Liver (tissue), 9 donors: Measurements from ENCODE around the gene LRRC26. TPM values are rescaled to one million over a fixed set of nuclear protein-coding genes. Genes with fewer than 3 reads are reported as not detected.

Experiments used
- DNase-seq: peaks from one replicate; pipeline ENCODE4 v3.0.0-alpha.2; 2017; ENCODE audit warnings: low spot score
- H3K27ac ChIP-seq, 2 donors: one replicate each; pipeline ENCODE4 v1.7.0; 2013; ENCODE audit warnings: inconsistent platforms in 2 of 2, low read length in 2 of 2, control low read depth in 1 of 2, low read depth in 1 of 2, mild to moderate bottlenecking in 1 of 2
- H3K27me3 ChIP-seq, 4 donors: one replicate each; pipeline versions ENCODE4 v1.6.1 to v1.7.0; 2013; ENCODE audit warnings: low read length in 3 of 4, inconsistent platforms in 1 of 4, mild to moderate bottlenecking in 1 of 4, moderate library complexity in 1 of 4; ENCODE audit not compliant: control insufficient read depth in 4 of 4, insufficient read depth in 4 of 4
- H3K36me3 ChIP-seq, 4 donors: one replicate each; pipeline versions ENCODE4 v1.6.1 to v1.7.0; 2013; ENCODE audit warnings: low read length in 3 of 4, mild to moderate bottlenecking in 3 of 4, low read depth in 1 of 4, moderate library complexity in 1 of 4; ENCODE audit not compliant: control insufficient read depth in 4 of 4, insufficient read depth in 3 of 4
- H3K4me1 ChIP-seq, 4 donors: one replicate each; pipeline versions ENCODE4 v1.6.1 to v1.7.0; 2013; ENCODE audit warnings: low read length in 3 of 4, mild to moderate bottlenecking in 3 of 4, moderate library complexity in 1 of 4; ENCODE audit not compliant: control insufficient read depth in 4 of 4, insufficient read depth in 4 of 4
- H3K4me3 ChIP-seq, 3 donors: one replicate each; pipeline versions ENCODE4 v1.6.1 to v1.7.0; 2013; ENCODE audit warnings: low read length in 3 of 3, control low read depth in 1 of 3, low read depth in 1 of 3, mild to moderate bottlenecking in 1 of 3
- H3K9ac ChIP-seq, 2 donors: one replicate each; pipeline ENCODE4 v1.7.0; 2013; ENCODE audit warnings: low read length in 2 of 2, mild to moderate bottlenecking in 2 of 2, moderate library complexity in 2 of 2, control low read depth in 1 of 2, low read depth in 1 of 2
- H3K9me3 ChIP-seq, 4 donors: one replicate each; pipeline versions ENCODE4 v1.6.1 to v1.7.0; 2013; ENCODE audit warnings: low read length in 3 of 4; ENCODE audit not compliant: control insufficient read depth in 4 of 4
- EGR1 ChIP-seq, 2 donors: IDR thresholded peaks; 2 replicates each; pipeline ENCODE4 v1.6.1; 2016 to 2018; ENCODE audit warnings: antibody characterized with exemption in 2 of 2, low read depth in 2 of 2
- FOXA1 ChIP-seq: IDR thresholded peaks from 2 replicates; pipeline ENCODE4 v1.6.1; 2016; ENCODE audit warnings: antibody characterized with exemption
- FOXA2 ChIP-seq: IDR thresholded peaks from 2 replicates; pipeline ENCODE4 v1.6.1; 2016; ENCODE audit warnings: antibody characterized with exemption
- GABPA ChIP-seq, 2 donors: IDR thresholded peaks in 1 of 2; conservative IDR thresholded peaks in 1 of 2; 2 replicates each; pipeline ENCODE4 v1.6.1; 2016; ENCODE audit warnings: antibody characterized with exemption in 2 of 2, mild to moderate bottlenecking in 1 of 2, moderate library complexity in 1 of 2
- HNF4A ChIP-seq, 2 donors: conservative IDR thresholded peaks; 2 replicates each; pipeline ENCODE4 v1.6.1; 2016; ENCODE audit warnings: antibody characterized with exemption in 2 of 2, mild to moderate bottlenecking in 2 of 2
- HNF4G ChIP-seq: IDR thresholded peaks from 2 replicates; pipeline ENCODE4 v1.6.1; 2016; ENCODE audit warnings: antibody characterized with exemption
- JUND ChIP-seq, 2 donors: IDR thresholded peaks; 2 replicates each; pipeline ENCODE4 v1.6.1; 2016; ENCODE audit warnings: antibody characterized with exemption in 2 of 2
- NR2F2 ChIP-seq: IDR thresholded peaks from 2 replicates; pipeline ENCODE4 v1.6.1; 2016; ENCODE audit warnings: antibody characterized with exemption
- RAD21 ChIP-seq, 2 donors: IDR thresholded peaks; 2 replicates each; pipeline ENCODE4 v1.6.1; 2016; ENCODE audit warnings: antibody characterized with exemption in 2 of 2, mild to moderate bottlenecking in 2 of 2
- RXRA ChIP-seq, 2 donors: IDR thresholded peaks; 2 replicates each; pipeline ENCODE4 v1.6.1; 2017 to 2018; ENCODE audit warnings: antibody characterized with exemption in 2 of 2, mild to moderate bottlenecking in 1 of 2
- SP1 ChIP-seq: IDR thresholded peaks from 2 replicates; pipeline ENCODE4 v1.6.1; 2018; ENCODE audit warnings: antibody characterized with exemption, mild to moderate bottlenecking
- TAF1 ChIP-seq: conservative IDR thresholded peaks from 2 replicates; pipeline ENCODE4 v1.6.1; 2016; ENCODE audit warnings: antibody characterized with exemption, mild to moderate bottlenecking
- YY1 ChIP-seq: IDR thresholded peaks from 2 replicates; pipeline ENCODE4 v1.6.1; 2016; ENCODE audit warnings: antibody characterized with exemption, mild to moderate bottlenecking
- WGBS: extraction: QIAGEN DNeasy Blood & Tissue Kit; methylation state at CpG from one replicate; pipeline ENCODE4 v1.1.7; 2013; 5-methylcytosine and 5-hydroxymethylcytosine counted together
- polyA plus RNA-seq, 2 donors: library from polyadenylated mRNA; stranded (reverse) in 1 of 2; unstranded in 1 of 2; fragments of 200-250 nt in 1 of 2; fragments of >200 nt in 1 of 2; fragmentation: Nextera tagmentation in 1 of 2; extraction: Ambion mirVana in 1 of 2; gene quantifications; one replicate each; pipeline versions ENCODE4 v1.2.1 to v1.2.3, GENCODE V29; 2013 to 2015
- total RNA-seq, 2 donors: library from RNA; depleted of rRNA; stranded (reverse); fragments of >200 nt; gene quantifications; one replicate each; pipeline ENCODE4 v1.2.3, GENCODE V29; 2014
- TF ChIP-seq, protein P1 (sequence below): IDR thresholded peaks from 2 replicates; pipeline ENCODE4 v1.6.1; 2016; ENCODE audit warnings: antibody characterized with exemption, mild to moderate bottlenecking
- TF ChIP-seq, protein P2 (sequence below): IDR thresholded peaks from 2 replicates; pipeline ENCODE4 v1.6.1; 2016; ENCODE audit warnings: antibody characterized with exemption
- TF ChIP-seq, protein P3 (sequence below): IDR thresholded peaks from 2 replicates; pipeline ENCODE4 v1.6.1; 2016; ENCODE audit warnings: antibody characterized with exemption
- TF ChIP-seq, protein P4 (sequence below): IDR thresholded peaks from 2 replicates; pipeline ENCODE4 v1.6.1; 2016; ENCODE audit warnings: antibody characterized with exemption
- TF ChIP-seq, protein P5 (sequence below): fragments of 150-350 bp; IDR thresholded peaks from 2 replicates; pipeline ENCODE4 v1.5.1; 2017; ENCODE audit warnings: improper control_type of control experiment, low read depth, low read length; ENCODE audit not compliant: missing input control
- donor health status: healthy.
- donor health status: healthy.
- donor health status: healthy.
- donor health status: healthy.
- donor health status: healthy.

Gene LRRC26
- total and polyA plus RNA-seq, 4 donors: 0.09 to 0.17 TPM; not detected in 2

DNA sequence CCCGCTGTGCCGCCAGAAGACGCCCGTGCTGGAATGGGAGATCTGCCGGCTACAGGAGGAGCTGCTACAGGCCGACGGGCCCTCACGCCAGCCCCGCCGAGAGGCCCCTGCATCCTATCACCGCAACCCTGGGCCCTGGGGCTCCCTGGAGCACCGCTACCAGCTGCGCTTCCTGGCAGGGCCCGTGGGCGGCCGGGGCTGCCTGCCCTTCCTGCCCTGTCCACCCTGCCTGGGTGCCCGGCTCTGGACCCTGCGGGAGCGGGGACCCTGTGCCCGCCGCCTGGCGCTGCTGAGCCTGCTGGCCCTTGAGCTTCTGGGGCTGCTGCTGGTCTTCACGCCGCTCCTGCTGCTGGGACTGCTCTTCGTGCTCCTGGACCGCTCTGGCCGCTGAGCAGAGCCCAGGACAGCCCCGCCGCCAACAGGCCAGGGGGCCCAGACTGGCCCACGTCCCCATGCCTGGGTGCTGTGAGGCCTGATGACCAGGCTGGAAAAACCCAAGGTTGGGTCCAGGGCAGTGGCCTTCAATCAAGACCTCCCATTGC is 48.4 kb upstream of the LRRC26 start:
- no peak overlapping the region for H3K4me3 ChIP-seq
- no peaks in the 10 kb centered on the region for H3K27me3 ChIP-seq
- no peak overlapping the region for H3K27ac ChIP-seq
- peaks cover 6 to 24% (median 13%) of the 10 kb centered on the region in 4 donors for H3K4me1 ChIP-seq
- H3K36me3 ChIP-seq: peaks cover 0 to 5% (median under 1%) of the 10 kb centered on the region in 4 donors
- WGBS: 90% methylated on average over 30 of the region's 30 CpGs
- TF ChIP-seq NR2F2 (no peak), TAF1 (no peak), HNF4A (conservative IDR thresholded peaks at IDR 0.05) (no peak), FOXA2 (no peak), YY1 (no peak), GABPA (IDR thresholded peaks at IDR 0.05 in 1 of 2, conservative IDR thresholded peaks at IDR 0.05 in 1 of 2) (no peak), FOXA1 (no peak), SP1 (no peak), EGR1 (IDR thresholded peaks at IDR 0.05; ENCODE audit: low read depth in 2 of 2) (no peak), HNF4G (no peak), JUND (IDR thresholded peaks at IDR 0.05) (no peak), RAD21 (IDR thresholded peaks at IDR 0.05) (no peak), RXRA (IDR thresholded peaks at IDR 0.05) (no peak)
- TF ChIP-seq, protein P1, sequence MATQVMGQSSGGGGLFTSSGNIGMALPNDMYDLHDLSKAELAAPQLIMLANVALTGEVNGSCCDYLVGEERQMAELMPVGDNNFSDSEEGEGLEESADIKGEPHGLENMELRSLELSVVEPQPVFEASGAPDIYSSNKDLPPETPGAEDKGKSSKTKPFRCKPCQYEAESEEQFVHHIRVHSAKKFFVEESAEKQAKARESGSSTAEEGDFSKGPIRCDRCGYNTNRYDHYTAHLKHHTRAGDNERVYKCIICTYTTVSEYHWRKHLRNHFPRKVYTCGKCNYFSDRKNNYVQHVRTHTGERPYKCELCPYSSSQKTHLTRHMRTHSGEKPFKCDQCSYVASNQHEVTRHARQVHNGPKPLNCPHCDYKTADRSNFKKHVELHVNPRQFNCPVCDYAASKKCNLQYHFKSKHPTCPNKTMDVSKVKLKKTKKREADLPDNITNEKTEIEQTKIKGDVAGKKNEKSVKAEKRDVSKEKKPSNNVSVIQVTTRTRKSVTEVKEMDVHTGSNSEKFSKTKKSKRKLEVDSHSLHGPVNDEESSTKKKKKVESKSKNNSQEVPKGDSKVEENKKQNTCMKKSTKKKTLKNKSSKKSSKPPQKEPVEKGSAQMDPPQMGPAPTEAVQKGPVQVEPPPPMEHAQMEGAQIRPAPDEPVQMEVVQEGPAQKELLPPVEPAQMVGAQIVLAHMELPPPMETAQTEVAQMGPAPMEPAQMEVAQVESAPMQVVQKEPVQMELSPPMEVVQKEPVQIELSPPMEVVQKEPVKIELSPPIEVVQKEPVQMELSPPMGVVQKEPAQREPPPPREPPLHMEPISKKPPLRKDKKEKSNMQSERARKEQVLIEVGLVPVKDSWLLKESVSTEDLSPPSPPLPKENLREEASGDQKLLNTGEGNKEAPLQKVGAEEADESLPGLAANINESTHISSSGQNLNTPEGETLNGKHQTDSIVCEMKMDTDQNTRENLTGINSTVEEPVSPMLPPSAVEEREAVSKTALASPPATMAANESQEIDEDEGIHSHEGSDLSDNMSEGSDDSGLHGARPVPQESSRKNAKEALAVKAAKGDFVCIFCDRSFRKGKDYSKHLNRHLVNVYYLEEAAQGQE: no peak
- TF ChIP-seq, protein P2, sequence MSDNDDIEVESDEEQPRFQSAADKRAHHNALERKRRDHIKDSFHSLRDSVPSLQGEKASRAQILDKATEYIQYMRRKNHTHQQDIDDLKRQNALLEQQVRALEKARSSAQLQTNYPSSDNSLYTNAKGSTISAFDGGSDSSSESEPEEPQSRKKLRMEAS: no peak
- TF ChIP-seq, protein P3, sequence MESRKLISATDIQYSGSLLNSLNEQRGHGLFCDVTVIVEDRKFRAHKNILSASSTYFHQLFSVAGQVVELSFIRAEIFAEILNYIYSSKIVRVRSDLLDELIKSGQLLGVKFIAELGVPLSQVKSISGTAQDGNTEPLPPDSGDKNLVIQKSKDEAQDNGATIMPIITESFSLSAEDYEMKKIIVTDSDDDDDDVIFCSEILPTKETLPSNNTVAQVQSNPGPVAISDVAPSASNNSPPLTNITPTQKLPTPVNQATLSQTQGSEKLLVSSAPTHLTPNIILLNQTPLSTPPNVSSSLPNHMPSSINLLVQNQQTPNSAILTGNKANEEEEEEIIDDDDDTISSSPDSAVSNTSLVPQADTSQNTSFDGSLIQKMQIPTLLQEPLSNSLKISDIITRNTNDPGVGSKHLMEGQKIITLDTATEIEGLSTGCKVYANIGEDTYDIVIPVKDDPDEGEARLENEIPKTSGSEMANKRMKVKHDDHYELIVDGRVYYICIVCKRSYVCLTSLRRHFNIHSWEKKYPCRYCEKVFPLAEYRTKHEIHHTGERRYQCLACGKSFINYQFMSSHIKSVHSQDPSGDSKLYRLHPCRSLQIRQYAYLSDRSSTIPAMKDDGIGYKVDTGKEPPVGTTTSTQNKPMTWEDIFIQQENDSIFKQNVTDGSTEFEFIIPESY: no peak
- TF ChIP-seq, protein P4, sequence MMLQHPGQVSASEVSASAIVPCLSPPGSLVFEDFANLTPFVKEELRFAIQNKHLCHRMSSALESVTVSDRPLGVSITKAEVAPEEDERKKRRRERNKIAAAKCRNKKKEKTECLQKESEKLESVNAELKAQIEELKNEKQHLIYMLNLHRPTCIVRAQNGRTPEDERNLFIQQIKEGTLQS: no peak
- TF ChIP-seq, protein P5, sequence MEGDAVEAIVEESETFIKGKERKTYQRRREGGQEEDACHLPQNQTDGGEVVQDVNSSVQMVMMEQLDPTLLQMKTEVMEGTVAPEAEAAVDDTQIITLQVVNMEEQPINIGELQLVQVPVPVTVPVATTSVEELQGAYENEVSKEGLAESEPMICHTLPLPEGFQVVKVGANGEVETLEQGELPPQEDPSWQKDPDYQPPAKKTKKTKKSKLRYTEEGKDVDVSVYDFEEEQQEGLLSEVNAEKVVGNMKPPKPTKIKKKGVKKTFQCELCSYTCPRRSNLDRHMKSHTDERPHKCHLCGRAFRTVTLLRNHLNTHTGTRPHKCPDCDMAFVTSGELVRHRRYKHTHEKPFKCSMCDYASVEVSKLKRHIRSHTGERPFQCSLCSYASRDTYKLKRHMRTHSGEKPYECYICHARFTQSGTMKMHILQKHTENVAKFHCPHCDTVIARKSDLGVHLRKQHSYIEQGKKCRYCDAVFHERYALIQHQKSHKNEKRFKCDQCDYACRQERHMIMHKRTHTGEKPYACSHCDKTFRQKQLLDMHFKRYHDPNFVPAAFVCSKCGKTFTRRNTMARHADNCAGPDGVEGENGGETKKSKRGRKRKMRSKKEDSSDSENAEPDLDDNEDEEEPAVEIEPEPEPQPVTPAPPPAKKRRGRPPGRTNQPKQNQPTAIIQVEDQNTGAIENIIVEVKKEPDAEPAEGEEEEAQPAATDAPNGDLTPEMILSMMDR: no peak
- DNase-seq: no peak
- no peak overlapping the region for H3K9ac ChIP-seq
- H3K9me3 ChIP-seq: no peaks in the 10 kb centered on the region
